Muscle of leg (tissue), 11 donors: Measurements from ENCODE around the gene MAGEA2B. TPM values are rescaled to one million over a fixed set of nuclear protein-coding genes. Genes with fewer than 3 reads are reported as not detected.
"Not testable (repeated sequence)": the region's sequence is repeated elsewhere in the genome, so short reads cannot be mapped to it uniquely, and the experiment has no call there.

Experiments used
- DNase-seq: peaks from one replicate; pipeline ENCODE4 v3.0.0; 2013
- H3K27ac ChIP-seq: one replicate; pipeline ENCODE4 v1.5.1; 2013; ENCODE audit warnings: mild to moderate bottlenecking, low read length, control low read depth
- H3K27me3 ChIP-seq: one replicate; pipeline ENCODE4 v1.6.1; 2013; ENCODE audit warnings: low read length; ENCODE audit not compliant: control insufficient read depth, insufficient read depth
- H3K36me3 ChIP-seq: one replicate; pipeline ENCODE4 v1.6.1; 2013; ENCODE audit warnings: low read length; ENCODE audit not compliant: control insufficient read depth, insufficient read depth
- H3K4me1 ChIP-seq: one replicate; pipeline ENCODE4 v1.6.1; 2013; ENCODE audit warnings: low read length; ENCODE audit not compliant: control insufficient read depth, insufficient read depth
- H3K4me3 ChIP-seq: one replicate; pipeline ENCODE4 v1.5.1; 2013; ENCODE audit warnings: low read length, control low read depth
- H3K9me3 ChIP-seq: replicated peaks from 2 replicates; pipeline ENCODE4 v1.6.1; 2013; ENCODE audit warnings: low read depth, low read length; ENCODE audit not compliant: control insufficient read depth
- WGBS: methylation state at CpG from one replicate; pipeline ENCODE4 v1.1.5; 2013; ENCODE audit warnings: missing lambda C conversion rate; ENCODE audit not compliant: insufficient coverage; 5-methylcytosine and 5-hydroxymethylcytosine counted together
- polyA plus RNA-seq, 8 donors: library from polyadenylated mRNA; unstranded; fragments of 120-200 nt; gene quantifications; one replicate each; pipeline versions ENCODE4 v1.2.1 to v1.2.3, GENCODE V29; 2013; ENCODE audit warnings: inconsistent platforms in 1 of 8, low replicate concordance in 1 of 8; ENCODE audit not compliant: insufficient read length in 8 of 8, insufficient read depth in 1 of 8
- total RNA-seq: library from RNA; stranded (reverse); fragments of 120-200 nt; gene quantifications from one replicate; pipeline ENCODE4 v1.2.4, GENCODE V29; 2013

The MAGEA2B gene
- total and polyA plus RNA-seq, 9 donors, result not detected

DNA sequence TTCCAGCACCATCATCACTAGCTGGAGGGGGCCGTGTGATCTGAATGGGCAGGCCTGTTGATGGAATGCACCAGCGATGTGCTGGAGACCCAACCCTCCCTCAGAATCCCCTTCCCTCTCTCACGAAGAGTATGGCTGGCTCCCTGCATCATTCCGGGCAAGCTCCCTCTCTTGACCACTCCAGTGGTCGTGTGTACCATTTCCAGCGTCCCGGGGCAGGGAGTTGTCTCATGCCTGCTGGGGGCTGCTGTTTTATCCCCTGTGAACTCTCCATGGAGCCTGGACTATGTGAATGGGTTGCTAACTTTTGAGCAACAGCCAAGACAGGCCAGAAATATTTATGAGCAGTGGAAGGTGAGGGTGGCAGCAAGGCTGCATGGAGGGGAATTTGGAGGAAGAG, 11.0 kb downstream of the MAGEA2B start:
- DNase-seq, result no peak
- no peaks in the 10 kb centered on the region for H3K4me1 ChIP-seq
- H3K27ac ChIP-seq, result no peak overlapping the region
- no peaks in the 10 kb centered on the region for H3K36me3 ChIP-seq
- H3K27me3 ChIP-seq, result peaks cover 2% of the 10 kb centered on the region
- WGBS, result 65% methylated on average over 4 of the region's 7 CpGs
- no peaks in the 10 kb centered on the region for H3K9me3 ChIP-seq
- no peak overlapping the region for H3K4me3 ChIP-seq

DNA sequence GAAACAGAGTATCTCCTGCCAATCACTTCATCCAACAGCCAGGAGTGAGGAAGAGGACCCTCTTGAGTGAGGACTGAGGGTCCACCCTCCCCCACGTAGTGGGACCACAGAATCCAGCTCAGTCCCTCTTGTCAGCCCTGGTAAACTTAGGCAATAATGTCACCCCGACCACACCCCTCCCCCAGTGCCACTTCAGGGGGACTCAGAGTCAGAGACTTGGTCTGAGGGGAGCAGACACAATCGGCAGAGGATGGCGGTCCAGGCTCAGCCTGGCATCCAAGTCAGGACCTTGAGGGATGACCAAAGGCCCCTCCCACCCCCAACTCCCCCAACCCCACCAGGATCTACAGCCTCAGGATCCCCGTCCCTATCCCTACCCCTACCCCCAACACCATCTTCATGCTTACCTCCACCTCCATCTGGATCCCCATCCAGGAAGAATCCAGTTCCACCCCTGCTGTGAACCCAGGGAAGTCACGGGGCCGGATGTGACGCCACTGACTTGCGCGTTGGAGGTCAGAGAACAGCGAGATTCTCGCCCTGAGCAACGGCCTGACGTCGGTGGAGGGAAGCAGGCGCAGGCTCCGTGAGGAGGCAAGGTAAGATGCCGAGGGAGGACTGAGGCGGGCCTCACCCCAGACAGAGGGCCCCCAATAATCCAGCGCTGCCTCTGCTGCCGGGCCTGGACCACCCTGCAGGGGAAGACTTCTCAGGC, 19.0 kb downstream of the MAGEA2B start, which contains the start of the genes CSAG1 and MAGEA12:
Gene CSAG1 (minus strand): TSS at position 461 of the 715 bp plus-strand sequence. CDS start 1,261 bp downstream, outside the sequence.
Gene MAGEA12 (plus strand): TSS at position 497 of the 715 bp plus-strand sequence. CDS start 2,405 bp downstream, outside the sequence.
- no peak for DNase-seq
- Histone ChIP-seq H3K4me1 (no peaks in the 10 kb centered on the region), H3K27me3 (no peaks in the 10 kb centered on the region), H3K4me3 (no peak within 1 kb of the TSS), H3K27ac (no peak within 1 kb of the TSS), H3K9me3 (no peaks in the 10 kb centered on the region), H3K36me3 (no peaks in the 10 kb centered on the region)
- 87% methylated on average over 6 of the region's 21 CpGs for WGBS

DNA sequence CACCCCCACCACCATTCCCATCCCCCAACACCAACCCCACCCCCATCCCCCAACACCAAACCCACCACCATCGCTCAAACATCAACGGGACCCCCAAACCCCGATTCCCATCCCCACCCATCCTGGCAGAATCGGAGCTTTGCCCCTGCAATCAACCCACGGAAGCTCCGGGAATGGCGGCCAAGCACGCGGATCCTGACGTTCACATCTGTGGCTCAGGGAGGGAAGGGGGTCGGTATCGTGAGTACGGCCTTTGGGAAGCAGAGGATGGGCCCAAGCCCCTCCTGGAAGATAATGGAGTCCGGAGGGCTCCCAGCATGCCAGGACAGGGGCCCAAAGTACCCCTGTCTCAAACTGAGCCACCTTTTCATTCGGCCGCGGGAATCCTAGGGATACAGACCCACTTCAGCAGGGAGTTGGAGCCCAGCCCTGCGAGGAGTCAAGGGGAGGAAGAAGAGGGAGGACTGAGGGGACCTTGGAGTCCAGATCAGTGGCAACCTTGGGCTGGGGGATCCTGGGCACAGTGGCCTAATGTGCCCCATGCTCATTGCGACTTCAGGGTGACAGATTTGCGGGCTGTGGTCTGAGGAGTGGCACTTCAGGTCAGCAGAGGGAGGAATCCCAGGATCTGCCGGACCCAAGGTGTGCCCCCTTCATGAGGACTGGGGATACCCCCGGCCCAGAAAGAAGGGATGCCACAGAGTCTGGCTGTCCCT, 19.9 kb downstream of the MAGEA2B start:
- 94% methylated on average over 15 of the region's 22 CpGs for WGBS
- not testable (repeated sequence) for H3K9me3 ChIP-seq, H3K4me3 ChIP-seq, H3K27ac ChIP-seq, DNase-seq, H3K36me3 ChIP-seq, H3K27me3 ChIP-seq, H3K4me1 ChIP-seq

DNA sequence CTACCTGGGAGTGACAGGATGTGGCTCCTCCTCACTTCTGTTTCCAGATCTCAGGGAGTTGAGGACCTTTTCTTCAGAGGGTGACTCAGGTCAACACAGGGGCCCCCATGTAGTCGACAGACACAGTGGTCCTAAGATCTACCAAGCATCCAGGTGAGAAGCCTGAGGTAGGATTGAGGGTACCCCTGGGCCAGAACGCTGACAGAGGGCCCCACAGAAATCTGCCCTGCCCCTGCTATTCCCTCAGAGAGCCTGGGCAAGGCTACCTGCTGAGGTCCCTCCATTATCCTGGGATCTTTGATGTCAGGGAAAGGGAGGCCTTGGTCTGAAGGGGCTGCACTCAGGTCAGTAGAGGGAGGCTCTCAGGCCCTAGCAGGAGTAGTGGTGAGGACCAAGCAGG, 20.7 kb downstream of the MAGEA2B start:
- Histone ChIP-seq H3K4me1 (no peaks in the 10 kb centered on the region), H3K36me3 (no peaks in the 10 kb centered on the region), H3K27ac (no peak overlapping the region), H3K27me3 (no peaks in the 10 kb centered on the region), H3K4me3 (no peak overlapping the region), H3K9me3 (no peaks in the 10 kb centered on the region)
- no peak for DNase-seq
- no CpG with 5 or more reads among the region's 2 CpGs for WGBS

DNA sequence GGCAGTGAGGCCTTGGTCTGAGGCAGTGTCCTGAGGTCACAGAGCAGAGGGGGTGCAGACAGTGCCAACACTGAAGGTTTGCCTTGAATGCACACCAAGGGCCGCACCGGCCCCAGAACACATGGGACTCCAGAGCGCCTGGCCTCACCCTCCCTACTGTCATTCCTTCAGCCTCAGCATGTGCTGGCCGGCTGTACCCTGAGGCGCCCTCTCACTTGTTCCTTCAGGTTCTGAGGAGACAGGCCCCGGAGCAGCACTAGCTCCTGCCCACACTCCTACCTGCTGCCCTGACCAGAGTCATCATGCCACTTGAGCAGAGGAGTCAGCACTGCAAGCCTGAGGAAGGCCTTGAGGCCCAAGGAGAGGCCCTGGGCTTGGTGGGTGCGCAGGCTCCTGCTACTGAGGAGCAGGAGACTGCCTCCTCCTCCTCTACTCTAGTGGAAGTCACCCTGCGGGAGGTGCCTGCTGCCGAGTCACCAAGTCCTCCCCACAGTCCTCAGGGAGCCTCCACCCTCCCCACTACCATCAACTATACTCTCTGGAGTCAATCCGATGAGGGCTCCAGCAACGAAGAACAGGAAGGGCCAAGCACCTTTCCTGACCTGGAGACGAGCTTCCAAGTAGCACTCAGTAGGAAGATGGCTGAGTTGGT, 21.6 kb downstream of the MAGEA2B start:
- DNase-seq, result no peak
- WGBS, result 80% methylated on average over 12 of the region's 12 CpGs
- Histone ChIP-seq H3K36me3 (no peaks in the 10 kb centered on the region), H3K4me3 (no peak overlapping the region), H3K4me1 (no peaks in the 10 kb centered on the region), H3K27me3 (no peaks in the 10 kb centered on the region), H3K27ac (no peak overlapping the region), H3K9me3 (no peaks in the 10 kb centered on the region)

DNA sequence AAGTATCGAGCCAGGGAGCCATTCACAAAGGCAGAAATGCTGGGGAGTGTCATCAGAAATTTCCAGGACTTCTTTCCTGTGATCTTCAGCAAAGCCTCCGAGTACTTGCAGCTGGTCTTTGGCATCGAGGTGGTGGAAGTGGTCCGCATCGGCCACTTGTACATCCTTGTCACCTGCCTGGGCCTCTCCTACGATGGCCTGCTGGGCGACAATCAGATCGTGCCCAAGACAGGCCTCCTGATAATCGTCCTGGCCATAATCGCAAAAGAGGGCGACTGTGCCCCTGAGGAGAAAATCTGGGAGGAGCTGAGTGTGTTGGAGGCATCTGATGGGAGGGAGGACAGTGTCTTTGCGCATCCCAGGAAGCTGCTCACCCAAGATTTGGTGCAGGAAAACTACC, 22.1 kb downstream of the MAGEA2B start:
- not testable (repeated sequence) for H3K9me3 ChIP-seq, H3K27ac ChIP-seq, DNase-seq, H3K36me3 ChIP-seq, H3K4me1 ChIP-seq, H3K4me3 ChIP-seq, H3K27me3 ChIP-seq
- 79% methylated on average over 7 of the region's 12 CpGs for WGBS

DNA sequence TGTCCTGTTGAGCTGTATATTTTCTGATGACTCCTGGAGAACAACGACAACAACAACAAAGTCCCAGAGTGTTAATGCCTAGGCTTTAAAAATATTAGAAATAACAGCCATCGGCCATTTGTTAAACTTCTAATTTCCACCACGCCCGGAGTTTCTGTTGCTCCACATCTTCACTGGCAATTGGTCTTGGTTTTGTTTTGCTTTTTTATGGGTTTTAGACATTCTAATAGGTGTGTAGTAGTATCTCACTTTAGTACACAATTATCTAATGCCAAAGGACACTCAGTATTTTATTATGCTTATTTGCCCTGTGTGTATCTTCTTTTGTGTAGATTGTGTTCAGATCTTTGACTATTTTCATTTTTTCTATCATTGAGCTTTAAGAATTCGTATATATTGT, 24.1 kb downstream of the MAGEA2B start:
- no CpG with 5 or more reads among the region's 5 CpGs for WGBS

DNA sequence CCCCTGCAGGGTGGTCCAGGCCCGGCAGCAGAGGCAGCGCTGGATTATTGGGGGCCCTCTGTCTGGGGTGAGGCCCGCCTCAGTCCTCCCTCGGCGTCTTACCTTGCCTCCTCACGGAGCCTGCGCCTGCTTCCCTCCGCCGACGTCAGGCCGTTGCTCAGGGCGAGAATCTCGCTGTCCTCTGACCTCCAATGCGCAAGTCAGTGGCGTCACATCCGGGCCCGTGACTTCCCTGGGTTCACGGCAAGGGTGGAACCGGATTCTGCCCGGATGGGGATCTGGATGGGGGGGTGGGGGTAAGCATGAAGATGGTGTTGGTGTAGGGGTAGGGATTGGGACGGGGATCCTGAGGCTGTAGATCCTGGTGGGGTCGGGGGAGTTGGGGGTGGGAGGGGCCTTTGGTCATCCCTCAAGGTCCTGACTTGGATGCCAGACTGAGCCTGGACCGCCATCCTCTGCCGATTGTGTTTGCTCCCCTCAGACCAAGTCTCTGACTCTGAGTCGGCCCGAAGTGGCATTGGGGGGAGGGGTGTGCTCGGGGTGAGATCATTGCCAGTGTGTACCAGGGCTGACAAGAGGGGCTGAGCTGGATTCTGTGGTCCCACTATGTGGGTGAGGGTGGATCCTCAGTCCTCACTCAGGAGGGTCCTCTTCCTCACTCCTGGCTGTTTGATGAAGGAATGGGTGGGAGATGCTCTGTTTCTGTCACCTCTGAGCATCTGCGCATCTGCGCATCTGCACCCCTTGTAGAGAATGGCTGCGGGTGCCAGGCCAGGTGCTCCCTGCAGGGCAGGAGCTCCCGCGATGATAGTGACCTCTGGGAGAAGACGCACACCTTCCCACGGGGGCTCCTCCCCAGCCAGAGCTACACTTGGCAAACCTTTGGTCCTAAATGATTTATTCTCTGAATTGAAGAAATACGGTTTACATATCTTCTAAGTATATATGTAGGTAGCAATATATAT, 39.5 kb downstream of the MAGEA2B start, which contains the start of gene MAGEA2:
Gene MAGEA2 (minus strand): TSS at position 157 of the 965 bp plus-strand sequence. CDS start 2,479 bp downstream, outside the sequence.
- H3K27me3 ChIP-seq, DNase-seq, H3K4me1 ChIP-seq, H3K36me3 ChIP-seq, H3K4me3 ChIP-seq, H3K9me3 ChIP-seq, H3K27ac ChIP-seq: not testable (repeated sequence)
- no CpG with 5 or more reads among the region's 35 CpGs for WGBS

More for the DNA sequence above, 24.1 kb downstream of the MAGEA2B start:
- no peaks in the 10 kb centered on the region for H3K36me3 ChIP-seq
- H3K27ac ChIP-seq, result no peak overlapping the region
- no peaks in the 10 kb centered on the region for H3K4me1 ChIP-seq
- H3K4me3 ChIP-seq, result no peak overlapping the region
- H3K27me3 ChIP-seq, result no peaks in the 10 kb centered on the region
- no peaks in the 10 kb centered on the region for H3K9me3 ChIP-seq
- DNase-seq, result no peak

DNA sequence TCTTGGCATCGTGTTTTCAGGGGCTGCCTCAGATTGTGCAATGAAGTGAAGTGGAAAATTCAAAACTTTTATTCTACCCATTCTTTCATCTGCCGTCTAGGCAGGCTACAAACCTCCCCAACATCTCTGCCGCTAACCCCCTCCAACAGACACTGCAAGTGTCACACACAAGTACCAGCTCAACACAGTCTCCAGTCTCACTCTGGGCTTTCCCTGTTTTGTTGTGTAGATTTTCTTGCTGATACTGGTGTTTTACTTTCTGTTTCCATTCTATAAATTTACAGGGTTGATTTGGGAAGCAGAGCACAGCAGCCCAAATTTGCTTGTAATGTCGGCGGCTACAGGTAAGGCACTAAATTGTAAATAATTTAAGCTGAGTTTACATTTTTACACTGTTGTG, 40.4 kb downstream of the MAGEA2B start:
- H3K9me3 ChIP-seq, H3K27ac ChIP-seq, H3K4me1 ChIP-seq, H3K36me3 ChIP-seq, H3K27me3 ChIP-seq, DNase-seq, H3K4me3 ChIP-seq: not testable (repeated sequence)
- no CpG with 5 or more reads among the region's 5 CpGs for WGBS
